Smooth muscle cell (in vitro differentiated cells): Measurements from ENCODE around the gene KLK2. TPM values are rescaled to one million over a fixed set of nuclear protein-coding genes. Genes with fewer than 3 reads are reported as not detected.
A peak's percentile ranks its signal among the peaks of the same experiment; 100 is the strongest.

Experiments
- DNase-seq: peaks from one replicate; lab custom pipeline; 2025; ENCODE audit not compliant: unreplicated experiment; lab: John Stamatoyannopoulos, UW
- H2AFZ ChIP-seq: fragments of 200-600 bp; sonication (generic); 2 replicates; pipeline ENCODE4 v1.6.0; 2016; ENCODE audit warnings: antibody characterized with exemption, low read depth, mild to moderate bottlenecking
- H3F3A ChIP-seq: fragments of 200-600 bp; sonication (generic); 2 replicates; pipeline ENCODE4 v1.6.0; 2017; ENCODE audit warnings: antibody characterized with exemption, low read depth
- H3K27ac ChIP-seq: fragments of 200-600 bp; sonication (generic); 2 replicates; pipeline ENCODE4 v1.5.1; 2016; ENCODE audit warnings: low read depth, mild to moderate bottlenecking
- H3K27me3 ChIP-seq: fragments of 200-600 bp; sonication (generic); 2 replicates; pipeline ENCODE4 v1.6.1; 2016; ENCODE audit warnings: low read depth, mild to moderate bottlenecking
- H3K36me3 ChIP-seq: fragments of 200-600 bp; sonication (generic); 2 replicates; pipeline ENCODE4 v1.5.1; 2016; ENCODE audit warnings: low read depth
- H3K4me1 ChIP-seq: fragments of 200-600 bp; sonication (generic); 2 replicates; pipeline ENCODE4 v1.5.1; 2016; ENCODE audit warnings: low read depth
- H3K4me2 ChIP-seq: fragments of 200-600 bp; sonication (generic); 2 replicates; pipeline ENCODE4 v1.6.0; 2016; ENCODE audit warnings: mild to moderate bottlenecking
- H3K4me3 ChIP-seq: fragments of 200-600 bp; sonication (generic); 2 replicates; pipeline ENCODE4 v1.5.1; 2016; ENCODE audit warnings: mild to moderate bottlenecking
- H3K79me2 ChIP-seq: fragments of 200-600 bp; sonication (generic); 2 replicates; pipeline ENCODE4 v1.6.0; 2016; ENCODE audit warnings: low read depth, mild to moderate bottlenecking
- H3K9ac ChIP-seq: fragments of 200-600 bp; sonication (generic); 2 replicates; pipeline ENCODE4 v1.6.0; 2016; ENCODE audit warnings: low read depth
- H3K9me3 ChIP-seq: fragments of 200-600 bp; sonication (generic); replicated peaks from 2 replicates; pipeline ENCODE4 v1.5.1; 2016; ENCODE audit warnings: low read depth
- H4K20me1 ChIP-seq: fragments of 200-600 bp; sonication (generic); 2 replicates; pipeline ENCODE4 v1.6.0; 2016; ENCODE audit warnings: low read depth
- CTCF ChIP-seq: fragments of 200-600 bp; sonication (generic); IDR thresholded peaks from 2 replicates; pipeline ENCODE4 v1.5.1; 2017; ENCODE audit warnings: borderline replicate concordance, mild to moderate bottlenecking, antibody characterized with exemption; ENCODE audit not compliant: insufficient read depth, poor library complexity, severe bottlenecking
- WGBS: methylation state at CpG from one replicate; pipeline ENCODE4 v1.1.7; 2016; ENCODE audit warnings: low lambda C conversion rate; 5-methylcytosine and 5-hydroxymethylcytosine counted together
- polyA plus RNA-seq: library from polyadenylated mRNA; unstranded; fragments of >200 nt; fragmentation: Nextera tagmentation; extraction: Ambion mirVana; gene quantifications from 2 replicates; pipeline ENCODE4 v1.2.1, GENCODE V29; 2016
- total RNA-seq: library from RNA; depleted of rRNA; stranded (reverse); fragments of >200 nt; gene quantifications from 2 replicates; pipeline ENCODE4 v1.2.3, GENCODE V29; 2014

KLK2 gene
- total and polyA plus RNA-seq, 2 experiments from 2014 or later: not detected

GRCh38 chr19:50890422-50891252 lies 17.4 kb downstream of the KLK2 start:
- no peaks in the 10 kb centered on the region for H3K79me2 ChIP-seq
- H3K4me1 ChIP-seq: no peaks in the 10 kb centered on the region
- TF ChIP-seq CTCF: no peak
- no peaks in the 10 kb centered on the region for H3K36me3 ChIP-seq
- 61% methylated on average over 5 of the region's 5 CpGs for WGBS
- H3K27ac ChIP-seq: peak overlapping the region; percentile 82
- no peak overlapping the region for H3K4me3 ChIP-seq
- no peak overlapping the region for H2AFZ ChIP-seq
- H3K9ac ChIP-seq: peak overlapping the region; percentile 7
- H3K9me3 ChIP-seq: no peaks in the 10 kb centered on the region
- H3F3A ChIP-seq: no peaks in the 10 kb centered on the region
- no peaks in the 10 kb centered on the region for H3K27me3 ChIP-seq
- no peak overlapping the region for H3K4me2 ChIP-seq
- no peaks in the 10 kb centered on the region for H4K20me1 ChIP-seq
- DNase-seq: no peak

DNA sequence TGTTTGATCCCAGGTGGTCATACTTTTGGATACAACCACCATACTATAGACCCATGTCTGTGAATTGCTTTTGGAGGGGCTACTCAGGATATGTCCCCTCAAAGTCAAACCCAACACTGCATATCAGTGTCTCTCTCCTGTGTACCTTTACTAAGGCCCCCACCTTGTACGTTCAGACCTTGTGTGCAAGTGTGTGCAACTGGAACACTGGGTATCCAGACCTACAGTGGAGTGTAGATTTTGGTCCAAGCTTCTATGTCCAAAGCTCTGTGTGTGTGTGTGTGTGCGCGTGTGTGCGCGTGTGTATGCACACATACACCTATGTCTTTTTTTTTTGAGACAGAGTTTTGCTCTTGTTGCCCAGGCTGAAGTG lies 18.0 kb downstream of the KLK2 start:
- H3K36me3 ChIP-seq: no peaks in the 10 kb centered on the region

DNA sequence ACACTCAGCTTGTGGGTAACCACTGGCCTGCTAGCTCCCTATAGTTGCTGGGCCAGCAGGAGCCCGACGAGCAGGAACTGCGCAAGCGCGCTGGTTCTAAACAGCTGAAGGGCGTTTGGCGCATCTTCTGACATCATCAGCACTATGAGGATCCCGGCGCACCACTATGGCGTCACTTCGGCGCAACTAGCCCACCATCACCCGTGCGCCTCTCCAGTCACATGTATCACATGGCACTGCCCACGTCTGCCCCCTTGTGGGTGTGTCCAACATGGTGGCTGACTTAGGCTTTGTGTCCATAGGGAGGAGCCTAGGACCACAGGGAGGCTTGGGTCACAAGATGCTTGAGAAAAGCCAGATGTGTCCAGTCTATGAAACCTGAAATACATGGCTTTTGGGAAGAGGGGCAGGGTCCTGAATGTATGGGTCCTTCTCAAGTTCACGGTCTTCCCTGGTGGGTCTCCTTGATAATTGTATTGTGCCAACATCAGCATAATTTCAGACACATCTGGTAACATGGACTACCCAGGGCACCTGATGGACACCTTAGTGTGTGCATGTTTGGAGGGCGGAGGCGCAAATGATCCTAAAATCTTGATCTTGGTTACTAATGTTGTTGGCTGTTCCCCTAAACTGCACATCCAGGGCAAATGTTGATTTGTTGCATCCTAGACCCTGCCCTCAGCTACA lies 20.0 kb downstream of the KLK2 start:
- H3K27ac ChIP-seq: no peak overlapping the region
- H2AFZ ChIP-seq: no peak overlapping the region
- H3K4me3 ChIP-seq: no peak overlapping the region
- H3K9ac ChIP-seq: no peak overlapping the region
- H3F3A ChIP-seq: no peaks in the 10 kb centered on the region
- no peaks in the 10 kb centered on the region for H3K79me2 ChIP-seq
- WGBS: 92% methylated on average over 18 of the region's 18 CpGs
- no peaks in the 10 kb centered on the region for H3K27me3 ChIP-seq
- H3K4me2 ChIP-seq: no peak overlapping the region
- no peak for TF ChIP-seq CTCF
- no peaks in the 10 kb centered on the region for H3K9me3 ChIP-seq
- no peaks in the 10 kb centered on the region for H3K4me1 ChIP-seq
- no peak for DNase-seq
- no peaks in the 10 kb centered on the region for H4K20me1 ChIP-seq
- H3K36me3 ChIP-seq: no peaks in the 10 kb centered on the region

More for the DNA sequence above, 18.0 kb downstream of the KLK2 start:
- 87% methylated on average over 5 of the region's 5 CpGs for WGBS
- H3K4me2 ChIP-seq: no peak overlapping the region
- H3K79me2 ChIP-seq: no peaks in the 10 kb centered on the region
- DNase-seq: no peak
- H3K9me3 ChIP-seq: no peaks in the 10 kb centered on the region
- H3F3A ChIP-seq: no peaks in the 10 kb centered on the region
- H3K4me3 ChIP-seq: no peak overlapping the region
- no peaks in the 10 kb centered on the region for H3K4me1 ChIP-seq
- no peaks in the 10 kb centered on the region for H4K20me1 ChIP-seq
- no peak overlapping the region for H2AFZ ChIP-seq
- no peak overlapping the region for H3K9ac ChIP-seq
- no peaks in the 10 kb centered on the region for H3K27me3 ChIP-seq
- peak overlapping the region; percentile 82 for H3K27ac ChIP-seq
- TF ChIP-seq CTCF: no peak
